Karpas-422 (cell line): ENCODE results near the gene RAP1GAP2. TPM values are rescaled to one million over a fixed set of nuclear protein-coding genes. Genes with fewer than 3 reads are reported as not detected.

Experiments
- DNase-seq: peaks from one replicate; pipeline ENCODE4 v3.0.0-alpha.2; 2015
- H2AFZ ChIP-seq: fragments of 200-600 bp; sonication (generic); 2 replicates; pipeline ENCODE4 v1.6.1; 2014; ENCODE audit warnings: antibody characterized with exemption, low read length, mixed read lengths
- H3K27ac ChIP-seq: fragments of 200-600 bp; sonication (generic); 2 replicates; pipeline ENCODE4 v1.5.1; 2014; ENCODE audit warnings: mild to moderate bottlenecking, low read length, moderate library complexity
- H3K27me3 ChIP-seq: fragments of 200-600 bp; sonication (generic); 2 replicates; pipeline ENCODE4 v1.6.1; 2014; ENCODE audit warnings: low read length, mixed read lengths
- H3K36me3 ChIP-seq: fragments of 200-600 bp; sonication (generic); 2 replicates; pipeline ENCODE4 v1.6.1; 2014; ENCODE audit warnings: low read length, mixed read lengths; ENCODE audit not compliant: insufficient read depth
- H3K4me1 ChIP-seq: fragments of 200-600 bp; sonication (generic); 2 replicates; pipeline ENCODE4 v1.6.1; 2014; ENCODE audit warnings: mild to moderate bottlenecking, low read length, mixed read lengths
- H3K4me2 ChIP-seq: fragments of 200-600 bp; sonication (generic); 2 replicates; pipeline ENCODE4 v1.6.1; 2014; ENCODE audit warnings: low read length, low read depth, mild to moderate bottlenecking; ENCODE audit not compliant: poor library complexity, severe bottlenecking
- H3K4me3 ChIP-seq: fragments of 200-600 bp; sonication (generic); 2 replicates; pipeline ENCODE4 v1.5.1; 2014; ENCODE audit warnings: mild to moderate bottlenecking, antibody characterized with exemption, low read length, mixed read lengths
- H3K79me2 ChIP-seq: fragments of 200-600 bp; sonication (generic); 2 replicates; pipeline ENCODE4 v1.6.1; 2014; ENCODE audit warnings: mild to moderate bottlenecking, low read length, mixed read lengths
- H3K9ac ChIP-seq: fragments of 200-600 bp; sonication (generic); 2 replicates; pipeline ENCODE4 v1.6.0; 2014; ENCODE audit warnings: low read length
- H3K9me2 ChIP-seq: fragments of 200-600 bp; sonication (generic), shearing (Covaris generic); replicated peaks from 2 replicates; pipeline ENCODE4 v1.6.0; 2014; ENCODE audit warnings: mild to moderate bottlenecking, low read length, moderate library complexity; ENCODE audit not compliant: insufficient read depth
- H3K9me3 ChIP-seq: fragments of 300-700, 200-600 bp; sonication (generic); 2 replicates; pipeline ENCODE4 v1.6.1; 2014; ENCODE audit warnings: low read length, mixed read lengths
- H4K20me1 ChIP-seq: fragments of 200-600 bp; sonication (generic); 2 replicates; pipeline ENCODE4 v1.6.1; 2014; ENCODE audit warnings: mild to moderate bottlenecking, antibody characterized with exemption, low read length, low read depth; ENCODE audit not compliant: insufficient read depth
- total RNA-seq: library from RNA; depleted of rRNA; stranded (reverse); fragments of >200 nt; shearing (Covaris generic); gene quantifications from 2 replicates; pipeline ENCODE4 v1.2.3, GENCODE V29; 2014; ENCODE audit warnings: low replicate concordance

RAP1GAP2 gene
- total RNA-seq, 1 experiment from 2014 or later: 6.0 TPM

- no peak for DNase-seq
- H3K36me3 ChIP-seq: no peaks in the 10 kb centered on the region
- no peak overlapping the region for H3K27ac ChIP-seq
- peaks cover 49% of the 10 kb centered on the region for H3K4me1 ChIP-seq
- no peak overlapping the region for H3K4me3 ChIP-seq
- H3K27me3 ChIP-seq: no peaks in the 10 kb centered on the region
- no peaks in the 10 kb centered on the region for H4K20me1 ChIP-seq
- H2AFZ ChIP-seq: no peak overlapping the region
- no peaks in the 10 kb centered on the region for H3K79me2 ChIP-seq
- H3K4me2 ChIP-seq: no peak overlapping the region
- H3K9ac ChIP-seq: no peak overlapping the region
- no peaks in the 10 kb centered on the region for H3K9me2 ChIP-seq
- H3K9me3 ChIP-seq: no peaks in the 10 kb centered on the region
Observed at GRCh38 chr17:2958706-2959222, 162.5 kb downstream of the RAP1GAP2 start.

GRCh38 chr17:2959371-2960130 is 163.3 kb downstream of the RAP1GAP2 start:
- Histone ChIP-seq H3K9ac (no peak overlapping the region), H3K27ac (no peak overlapping the region), H3K4me1 (peaks cover 51% of the 10 kb centered on the region), H3K27me3 (no peaks in the 10 kb centered on the region), H3K9me2 (no peaks in the 10 kb centered on the region), H4K20me1 (no peaks in the 10 kb centered on the region), H3K79me2 (no peaks in the 10 kb centered on the region), H3K4me3 (no peak overlapping the region), H3K4me2 (no peak overlapping the region), H3K9me3 (no peaks in the 10 kb centered on the region), H2AFZ (no peak overlapping the region), H3K36me3 (no peaks in the 10 kb centered on the region)
- no peak for DNase-seq

GRCh38 chr17:2961446-2961845 is 165.2 kb downstream of the RAP1GAP2 start:
- no peak for DNase-seq
- H3K4me2 ChIP-seq: no peak overlapping the region
- H4K20me1 ChIP-seq: no peaks in the 10 kb centered on the region

GRCh38 chr17:2962236-2962635 is 166.0 kb downstream of the RAP1GAP2 start:
- Histone ChIP-seq H3K27ac (no peak overlapping the region), H3K4me2 (no peak overlapping the region), H4K20me1 (no peaks in the 10 kb centered on the region), H3K27me3 (no peaks in the 10 kb centered on the region), H3K36me3 (no peaks in the 10 kb centered on the region), H3K4me3 (no peak overlapping the region), H2AFZ (no peak overlapping the region), H3K9me2 (no peaks in the 10 kb centered on the region), H3K79me2 (no peaks in the 10 kb centered on the region), H3K9me3 (no peaks in the 10 kb centered on the region), H3K9ac (no peak overlapping the region), H3K4me1 (peaks cover 30% of the 10 kb centered on the region)
- DNase-seq: peak; percentile 65

More at GRCh38 chr17:2961446-2961845, 165.2 kb downstream of the RAP1GAP2 start:
- no peak overlapping the region for H3K4me3 ChIP-seq
- no peaks in the 10 kb centered on the region for H3K36me3 ChIP-seq
- no peak overlapping the region for H3K9ac ChIP-seq
- H2AFZ ChIP-seq: no peak overlapping the region
- H3K27me3 ChIP-seq: no peaks in the 10 kb centered on the region
- H3K4me1 ChIP-seq: peaks cover 37% of the 10 kb centered on the region
- H3K9me3 ChIP-seq: no peaks in the 10 kb centered on the region
- no peaks in the 10 kb centered on the region for H3K9me2 ChIP-seq
- no peaks in the 10 kb centered on the region for H3K79me2 ChIP-seq
- no peak overlapping the region for H3K27ac ChIP-seq

GRCh38 chr17:2962729-2963128 is 166.5 kb downstream of the RAP1GAP2 start:
- H3K27me3 ChIP-seq: no peaks in the 10 kb centered on the region
- no peak overlapping the region for H2AFZ ChIP-seq
- no peak for DNase-seq
- no peaks in the 10 kb centered on the region for H3K79me2 ChIP-seq
- H3K4me2 ChIP-seq: no peak overlapping the region
- H3K4me3 ChIP-seq: no peak overlapping the region
- H3K27ac ChIP-seq: no peak overlapping the region
- H4K20me1 ChIP-seq: no peaks in the 10 kb centered on the region
- no peaks in the 10 kb centered on the region for H3K9me3 ChIP-seq
- no peaks in the 10 kb centered on the region for H3K36me3 ChIP-seq
- H3K4me1 ChIP-seq: peaks cover 25% of the 10 kb centered on the region
- no peak overlapping the region for H3K9ac ChIP-seq
- H3K9me2 ChIP-seq: no peaks in the 10 kb centered on the region

GRCh38 chr17:2963332-2964027 is 167.2 kb downstream of the RAP1GAP2 start:
- H3K9me3 ChIP-seq: no peaks in the 10 kb centered on the region
- H3K79me2 ChIP-seq: no peaks in the 10 kb centered on the region
- H3K4me2 ChIP-seq: no peak overlapping the region
- no peaks in the 10 kb centered on the region for H4K20me1 ChIP-seq
- H2AFZ ChIP-seq: no peak overlapping the region
- DNase-seq: no peak
- H3K4me3 ChIP-seq: no peak overlapping the region
- H3K9ac ChIP-seq: no peak overlapping the region
- no peaks in the 10 kb centered on the region for H3K9me2 ChIP-seq
- no peak overlapping the region for H3K27ac ChIP-seq
- peaks cover 24% of the 10 kb centered on the region for H3K4me1 ChIP-seq
- H3K36me3 ChIP-seq: no peaks in the 10 kb centered on the region
- no peaks in the 10 kb centered on the region for H3K27me3 ChIP-seq

- Histone ChIP-seq H3K9me3 (no peaks in the 10 kb centered on the region), H3K27ac (no peak overlapping the region), H2AFZ (no peak overlapping the region), H3K4me1 (peaks cover 24% of the 10 kb centered on the region), H3K27me3 (no peaks in the 10 kb centered on the region), H3K9me2 (no peaks in the 10 kb centered on the region), H3K79me2 (no peaks in the 10 kb centered on the region), H3K36me3 (no peaks in the 10 kb centered on the region), H3K4me3 (no peak overlapping the region), H4K20me1 (no peaks in the 10 kb centered on the region), H3K4me2 (no peak overlapping the region), H3K9ac (no peak overlapping the region)
- no peak for DNase-seq
Observed at GRCh38 chr17:2964028-2964356, 167.8 kb downstream of the RAP1GAP2 start.

GRCh38 chr17:2964370-2964769 is 168.1 kb downstream of the RAP1GAP2 start:
- no peak for DNase-seq
- Histone ChIP-seq H3K27ac (no peak overlapping the region), H3K79me2 (no peaks in the 10 kb centered on the region), H4K20me1 (no peaks in the 10 kb centered on the region), H3K4me3 (no peak overlapping the region), H3K4me1 (peaks cover 24% of the 10 kb centered on the region), H3K9ac (no peak overlapping the region), H3K27me3 (no peaks in the 10 kb centered on the region), H3K4me2 (no peak overlapping the region), H3K9me3 (no peaks in the 10 kb centered on the region), H2AFZ (no peak overlapping the region), H3K9me2 (no peaks in the 10 kb centered on the region), H3K36me3 (no peaks in the 10 kb centered on the region)
